NCI-H69 (cell line): ENCODE data around the gene LYRM9.
"Not testable (repeated sequence)": the region's sequence is repeated elsewhere in the genome, so short reads cannot be mapped to it uniquely, and the experiment has no call there.

Experiments
- DNase-seq: peaks from one replicate; lab custom pipeline; 2025; lab: John Stamatoyannopoulos, UW

Gene LYRM9

GRCh38 chr17:27906226-27906580 lies 13.0 kb upstream of the LYRM9 start:
- DNase-seq, result peak; percentile 93

DNA sequence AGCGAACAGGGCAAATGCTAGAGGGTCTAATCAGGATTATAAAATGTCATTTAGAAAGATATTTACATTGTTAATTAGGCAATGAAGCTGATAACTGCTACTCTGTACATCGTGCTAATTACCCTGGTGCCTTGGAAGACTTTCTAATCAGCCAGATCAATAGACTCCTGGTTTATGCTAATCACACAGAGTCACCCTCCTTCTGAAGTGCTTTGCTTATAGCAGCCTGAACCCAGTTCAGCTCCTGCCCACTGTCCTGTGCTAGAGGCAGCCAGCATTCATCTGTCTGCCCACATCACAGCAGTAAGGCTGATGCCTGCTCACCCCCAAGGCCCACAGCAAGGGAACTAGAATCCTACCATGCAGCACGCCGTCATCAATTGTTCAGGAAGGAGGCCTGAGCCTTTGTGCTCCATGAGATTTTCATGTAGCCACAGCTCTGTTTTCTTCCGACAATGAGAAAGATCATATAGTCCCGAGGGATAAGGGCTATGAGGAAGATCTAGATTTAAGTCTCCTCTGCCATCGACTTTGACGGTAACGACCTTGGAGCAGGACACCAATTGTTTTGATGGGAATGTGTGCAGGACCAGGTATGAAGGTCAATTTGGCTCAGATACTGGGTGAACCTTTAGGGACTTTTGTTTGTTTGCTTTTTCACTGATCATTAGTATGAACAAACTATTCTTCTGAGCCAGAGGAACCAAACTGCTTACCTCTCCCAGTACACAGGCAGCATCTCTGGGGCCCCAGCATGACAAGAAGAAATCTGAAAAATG lies 12.5 kb upstream of the LYRM9 start:
- DNase-seq, result peak; percentile 74

GRCh38 chr17:27904534-27905446 lies 11.6 kb upstream of the LYRM9 start:
- DNase-seq, result no peak

- DNase-seq, result no peak
Measured at GRCh38 chr17:27904114-27904513, 10.9 kb upstream of the LYRM9 start.

DNA sequence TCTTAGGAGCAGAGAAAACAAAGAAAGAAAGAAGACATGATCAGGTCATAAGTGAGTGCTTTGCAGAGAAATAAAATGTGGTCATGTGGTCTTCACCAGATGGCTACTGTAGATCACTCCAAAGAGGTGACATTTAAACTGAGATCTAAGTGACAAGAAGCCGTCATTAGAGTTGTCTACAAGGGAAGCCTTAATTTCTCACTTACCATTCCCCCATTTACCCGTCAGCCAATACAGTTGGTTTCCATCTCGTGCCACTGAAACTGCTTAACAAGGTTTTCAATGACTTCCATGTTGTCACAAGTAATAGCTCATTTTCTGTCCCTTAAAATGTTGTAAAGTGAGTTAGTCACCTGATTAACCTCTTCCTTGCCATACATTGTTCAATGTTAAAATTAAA lies 6.4 kb upstream of the LYRM9 start:
- DNase-seq, result no peak

DNA sequence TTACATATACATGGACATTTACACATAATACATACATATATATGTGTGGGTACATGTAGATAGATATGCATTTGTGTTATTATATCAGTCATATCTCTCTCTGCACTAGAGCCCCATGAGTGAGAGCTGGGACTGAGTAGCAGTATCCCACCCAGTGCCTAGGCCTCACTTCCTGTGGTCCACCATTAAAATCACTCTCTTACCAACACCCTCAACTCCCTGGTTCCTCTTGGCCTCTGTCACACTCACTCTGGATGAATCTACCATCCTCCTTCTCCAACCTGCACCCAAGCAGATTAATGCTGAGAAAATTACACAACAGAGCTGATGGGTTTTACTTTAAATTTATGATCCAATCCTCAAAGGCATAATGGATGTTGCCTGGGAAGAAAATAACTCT lies 4.9 kb upstream of the LYRM9 start:
- DNase-seq, result no peak

GRCh38 chr17:27896701-27897100 lies 3.5 kb upstream of the LYRM9 start:
- DNase-seq, result no peak

GRCh38 chr17:27895940-27896535 lies 2.9 kb upstream of the LYRM9 start:
- no peak for DNase-seq

- peak; percentile 17 for DNase-seq
Measured at GRCh38 chr17:27895123-27895895, 2.1 kb upstream of the LYRM9 start.

- DNase-seq, result peak; percentile 36
Measured at GRCh38 chr17:27893841-27894503, 807 bp upstream of the LYRM9 start.

DNA sequence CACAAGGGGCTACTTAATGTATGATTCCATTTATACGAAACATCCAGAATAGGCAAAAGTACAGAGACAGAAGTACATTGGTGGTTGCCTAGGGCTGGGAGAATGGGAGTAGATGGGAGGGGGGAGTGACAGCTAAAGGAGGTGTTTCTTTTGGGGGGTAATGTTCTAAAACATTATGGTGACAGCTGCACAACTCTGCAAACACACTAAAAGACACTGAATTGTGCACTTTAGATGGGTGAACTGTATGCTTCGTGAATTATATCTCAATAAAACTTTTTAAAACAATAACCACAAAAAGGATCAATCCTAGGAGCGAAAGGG lies 661 bp downstream of the LYRM9 start:
- no peak for DNase-seq

- DNase-seq, result no peak
Measured at GRCh38 chr17:27891841-27892240, 1.3 kb downstream of the LYRM9 start.

DNA sequence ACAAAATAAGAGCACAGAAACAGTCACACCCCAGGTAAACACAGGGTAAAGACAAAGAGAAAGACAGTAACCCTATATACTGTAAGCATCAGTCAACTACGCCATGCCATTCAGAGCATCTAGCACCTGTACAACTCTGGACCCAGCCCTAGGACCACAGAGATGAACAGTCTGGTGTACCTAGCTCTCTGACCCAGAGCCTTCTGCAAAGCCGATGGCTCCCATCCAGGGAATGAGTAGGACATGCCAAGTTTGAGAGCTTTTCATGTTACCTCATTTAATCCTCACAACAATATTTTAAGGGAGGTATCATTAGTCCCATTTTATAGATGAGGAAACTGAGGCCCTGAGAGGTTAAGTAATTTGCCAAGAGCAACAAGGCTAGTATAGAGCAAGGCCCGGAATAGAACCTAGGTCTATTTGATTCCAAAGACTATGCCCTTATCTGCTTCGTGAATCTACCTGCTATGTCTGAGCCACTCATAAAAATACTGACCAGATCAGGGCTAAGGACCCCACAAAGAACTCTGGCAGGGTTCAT lies 3.4 kb downstream of the LYRM9 start:
- DNase-seq, result no peak

DNA sequence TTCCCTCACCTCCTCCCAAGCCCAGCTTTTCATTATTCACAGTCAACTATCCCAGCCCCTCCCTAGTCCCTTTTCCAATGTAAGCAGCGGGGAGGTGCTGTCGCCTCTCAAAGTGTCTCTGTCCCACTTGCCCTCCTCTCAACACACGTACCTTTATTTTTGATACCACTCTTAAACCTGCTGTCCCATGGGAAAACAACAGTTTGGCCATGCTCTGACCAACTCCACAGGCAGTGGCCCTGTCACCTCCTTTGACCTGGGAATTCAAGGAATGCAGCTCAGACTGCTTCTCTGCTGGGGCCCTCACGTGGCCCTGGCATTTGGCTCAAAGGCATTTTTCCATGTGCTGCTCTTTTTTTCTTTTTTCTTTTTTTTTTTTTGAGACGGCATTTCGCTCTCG lies 4.2 kb downstream of the LYRM9 start:
- DNase-seq, result no peak

DNA sequence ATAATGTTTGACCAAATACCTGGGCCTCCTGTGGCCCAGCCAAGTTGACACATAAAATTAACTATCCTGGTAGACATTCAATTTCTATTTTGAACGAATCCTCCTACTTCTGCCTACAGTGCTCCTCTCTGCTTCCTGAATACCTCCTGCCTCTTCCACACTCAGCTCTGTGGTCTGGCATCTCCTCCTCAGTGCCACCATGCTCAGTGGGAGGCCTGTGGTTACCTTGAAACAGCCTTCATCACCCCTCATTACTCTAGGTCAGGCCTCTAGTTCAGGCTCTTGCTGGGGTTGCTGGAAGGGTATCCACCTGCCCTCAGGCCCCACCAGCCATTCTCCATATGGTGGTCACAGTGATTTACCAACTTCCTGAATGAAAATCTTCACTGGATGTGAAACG lies 5.1 kb downstream of the LYRM9 start:
- DNase-seq, result no peak

DNA sequence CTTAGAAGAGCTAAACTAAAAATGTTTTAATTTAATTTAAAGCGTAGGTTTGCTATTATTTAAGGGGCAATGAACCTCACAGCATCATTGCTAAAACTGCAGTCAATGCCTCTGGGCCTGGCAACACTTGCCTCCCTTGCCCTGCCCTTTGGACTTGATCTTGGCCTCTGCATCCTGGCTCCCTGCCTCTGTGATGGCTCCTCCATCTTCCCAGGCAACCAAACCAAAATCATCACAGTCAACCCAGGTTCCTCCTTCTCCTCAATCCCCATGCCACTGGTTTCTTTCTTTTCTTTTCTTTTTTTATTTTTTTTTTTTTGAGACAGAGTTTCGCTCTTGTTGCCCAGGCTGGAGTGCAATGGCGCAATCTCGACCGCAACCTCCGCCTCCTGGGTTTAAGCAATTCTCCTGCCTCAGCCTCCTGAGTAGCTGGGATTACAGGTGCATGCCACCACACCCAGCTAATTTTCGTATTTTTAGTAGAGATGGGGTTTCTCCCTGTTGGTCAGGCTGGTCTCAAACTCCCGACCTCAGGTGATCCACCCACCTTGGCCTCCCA lies 6.7 kb downstream of the LYRM9 start:
- not testable (repeated sequence) for DNase-seq

GRCh38 chr17:27882162-27882840 lies 10.9 kb downstream of the LYRM9 start:
- peak; percentile 57 for DNase-seq

GRCh38 chr17:27879987-27880608 lies 13.1 kb downstream of the LYRM9 start:
- peak; percentile 72 for DNase-seq

DNA sequence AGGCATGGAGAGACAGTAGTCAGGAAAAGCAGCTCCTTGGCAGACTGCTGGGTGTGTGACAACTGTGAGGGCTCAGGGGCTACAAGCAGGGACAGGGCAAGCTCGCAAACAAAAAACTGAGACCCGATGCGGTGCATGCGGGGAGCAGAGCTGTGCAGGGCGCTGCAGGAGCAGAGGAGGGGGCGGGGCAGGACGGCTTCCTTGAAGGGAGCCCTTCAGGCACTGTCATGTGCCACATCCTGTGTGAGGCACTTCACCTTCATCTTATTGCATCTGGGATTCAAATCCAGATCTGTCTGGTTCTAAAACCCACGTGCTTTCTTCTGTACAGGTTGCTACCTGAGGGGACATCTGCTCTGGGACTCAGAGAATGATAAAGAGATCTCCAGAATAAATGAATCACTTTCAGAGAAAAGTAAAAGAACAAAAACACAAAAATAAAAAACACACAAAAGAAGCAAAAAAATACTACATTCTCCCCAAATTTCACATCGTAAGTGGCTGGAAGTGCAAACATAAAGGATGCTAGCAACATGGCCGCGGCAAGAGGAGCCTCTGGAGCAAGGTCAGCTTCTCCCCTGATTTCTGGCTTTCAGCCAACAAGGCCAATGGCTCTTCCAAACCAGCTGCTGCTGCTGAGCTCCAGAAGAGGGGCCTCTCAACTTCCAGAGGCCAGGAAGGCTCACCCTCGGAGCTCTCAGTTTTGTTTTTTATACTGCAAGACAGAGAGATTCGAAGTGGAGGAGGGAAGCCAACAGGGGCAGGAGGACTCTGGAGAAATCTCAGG lies 14.2 kb downstream of the LYRM9 start:
- DNase-seq, result peak; percentile 55
